Metanephros (tissue), 1 donor: ENCODE results near the gene MEIOB. TPM values are rescaled to one million over a fixed set of nuclear protein-coding genes. Genes with fewer than 3 reads are reported as not detected.

Source experiments
- total RNA-seq: library from RNA; depleted of rRNA; stranded (reverse); fragments of >200 nt; gene quantifications from one replicate; pipeline ENCODE4 v1.2.3, GENCODE V29; 2014

The MEIOB gene, protein sequence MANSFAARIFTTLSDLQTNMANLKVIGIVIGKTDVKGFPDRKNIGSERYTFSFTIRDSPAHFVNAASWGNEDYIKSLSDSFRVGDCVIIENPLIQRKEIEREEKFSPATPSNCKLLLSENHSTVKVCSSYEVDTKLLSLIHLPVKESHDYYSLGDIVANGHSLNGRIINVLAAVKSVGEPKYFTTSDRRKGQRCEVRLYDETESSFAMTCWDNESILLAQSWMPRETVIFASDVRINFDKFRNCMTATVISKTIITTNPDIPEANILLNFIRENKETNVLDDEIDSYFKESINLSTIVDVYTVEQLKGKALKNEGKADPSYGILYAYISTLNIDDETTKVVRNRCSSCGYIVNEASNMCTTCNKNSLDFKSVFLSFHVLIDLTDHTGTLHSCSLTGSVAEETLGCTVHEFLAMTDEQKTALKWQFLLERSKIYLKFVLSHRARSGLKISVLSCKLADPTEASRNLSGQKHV
- 0.29 TPM for total RNA-seq

DNA sequence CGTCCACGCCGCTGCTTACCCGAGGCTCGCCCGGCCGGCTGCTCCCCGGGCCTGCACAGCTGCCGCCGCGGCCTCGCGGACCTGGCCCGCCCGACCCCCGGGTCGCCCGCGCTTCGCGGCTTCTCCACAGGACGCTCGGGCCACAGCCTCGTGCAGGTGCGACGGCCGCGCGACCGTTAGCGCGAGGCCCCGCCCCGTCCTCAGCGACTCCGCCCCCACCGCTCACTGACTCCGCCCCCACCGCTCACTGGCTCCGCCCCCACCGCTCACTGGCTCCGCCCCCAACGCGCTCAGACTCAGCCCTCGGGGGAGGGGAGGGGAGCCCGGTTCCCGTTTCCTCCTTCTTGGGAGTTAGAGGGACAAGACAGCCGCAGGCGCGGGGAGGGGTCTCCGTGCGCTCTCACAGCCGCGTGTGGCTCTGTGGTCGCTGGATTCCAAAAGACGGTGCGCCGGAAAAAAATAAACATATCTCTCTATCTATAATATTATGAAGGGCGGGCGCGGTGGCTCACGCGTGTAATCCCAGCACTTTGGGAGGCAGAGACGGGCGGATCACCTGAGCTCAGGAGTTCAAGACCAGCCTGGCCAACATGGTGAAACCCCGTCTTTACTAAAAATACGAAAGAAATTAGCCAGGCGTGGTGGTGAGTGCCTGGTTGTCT, at the start of gene MEIOB:
Gene MEIOB, minus strand, starts transcription at position 191 of the 662 bp plus-strand sequence. CDS start 3,989 bp downstream, outside the sequence.

DNA sequence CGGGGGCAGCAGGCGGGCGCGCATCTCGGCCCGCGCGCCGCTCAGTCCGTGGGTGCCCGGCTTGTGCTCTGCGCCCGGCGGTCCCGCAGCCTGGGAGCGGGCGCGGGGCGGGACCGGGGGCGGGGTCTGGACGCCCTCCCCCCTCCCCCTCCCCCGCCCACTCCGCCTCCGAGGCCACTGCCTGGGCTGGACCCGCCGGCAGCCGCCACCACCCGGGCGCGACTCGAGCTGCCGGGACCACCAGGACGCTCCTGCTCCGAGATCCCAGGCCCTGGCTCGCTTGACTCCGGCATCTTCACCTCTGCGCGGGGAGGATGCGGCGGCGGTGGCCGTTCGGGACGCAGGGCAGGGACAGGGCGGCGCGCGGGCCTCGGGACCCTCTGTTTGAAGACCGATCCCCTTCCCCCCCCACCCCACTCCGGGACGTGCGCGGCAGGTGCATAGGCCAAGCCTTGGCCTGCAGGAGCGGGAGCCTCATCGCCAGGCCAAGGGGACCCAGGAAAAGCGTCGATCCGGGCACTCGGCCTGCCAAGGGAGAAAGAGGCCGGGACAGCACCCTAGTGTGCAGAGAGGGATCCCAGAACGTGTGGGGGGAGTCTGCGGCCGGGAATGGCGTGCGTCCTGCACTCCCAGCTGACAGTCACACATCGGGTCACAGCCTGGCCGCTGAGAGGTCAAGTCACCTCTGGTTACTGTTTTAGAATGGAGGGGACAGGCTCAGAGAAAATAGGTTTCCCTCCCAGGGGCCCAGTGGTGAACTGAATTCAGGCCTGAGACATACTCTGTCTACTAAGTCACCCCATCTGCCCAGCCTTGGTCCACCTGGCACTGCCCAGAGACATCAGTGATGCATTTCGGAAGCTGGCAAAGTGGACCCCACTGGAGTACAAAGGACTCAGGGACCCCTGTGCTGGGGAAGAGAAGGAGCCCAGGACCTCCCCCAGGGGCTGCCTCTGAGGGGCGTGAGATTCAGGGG, 46.7 kb upstream of the MEIOB start, which contains the start of gene HS3ST6:
Gene HS3ST6, minus strand, starts transcription at position 65 of the 976 bp plus-strand sequence. CDS start 92 bp downstream, outside the sequence.

DNA sequence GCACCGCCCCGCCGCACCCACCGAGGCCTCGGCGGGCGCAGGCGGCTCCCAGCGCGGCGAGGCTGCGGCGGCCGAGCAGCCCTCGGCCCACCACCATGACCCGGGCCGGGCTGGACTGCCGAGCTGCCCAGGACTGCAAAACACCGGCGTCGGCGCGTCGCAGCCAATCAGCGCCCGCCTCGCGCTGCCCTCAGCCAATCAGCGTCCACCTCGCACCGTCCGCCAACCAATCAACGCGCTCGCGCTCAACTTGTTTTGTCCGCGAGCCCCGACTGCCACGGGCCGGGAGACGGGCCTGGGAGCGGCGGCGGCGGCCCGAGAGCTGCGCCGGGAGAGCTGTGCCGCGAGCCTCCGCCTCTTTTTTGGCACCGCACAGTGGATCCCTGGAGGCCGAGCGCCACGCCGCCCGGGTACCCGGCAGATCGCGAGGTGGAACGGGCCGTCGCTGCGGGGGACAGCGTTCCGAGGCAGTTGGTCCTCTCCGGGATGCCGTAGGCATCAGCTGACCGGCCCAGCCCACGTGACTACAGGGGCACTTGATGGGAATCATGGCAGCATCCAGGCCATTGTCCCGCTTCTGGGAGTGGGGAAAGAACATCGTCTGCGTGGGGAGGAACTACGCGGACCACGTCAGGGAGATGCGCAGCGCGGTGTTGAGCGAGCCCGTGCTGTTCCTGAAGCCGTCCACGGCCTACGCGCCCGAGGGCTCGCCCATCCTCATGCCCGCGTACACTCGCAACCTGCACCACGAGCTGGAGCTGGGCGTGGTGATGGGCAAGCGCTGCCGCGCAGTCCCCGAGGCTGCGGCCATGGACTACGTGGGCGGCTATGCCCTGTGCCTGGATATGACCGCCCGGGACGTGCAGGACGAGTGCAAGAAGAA, 45.0 kb downstream of the MEIOB start, which contains the start of the genes FAHD1 and HAGH:
Gene FAHD1, plus strand, starts transcription at position 516 of the 883 bp plus-strand sequence. Its CDS starts 33 bp downstream, at position 549.
Gene HAGH, minus strand, starts transcription at position 135 of the 883 bp plus-strand sequence. Its CDS starts 38 bp downstream, at position 97.

DNA sequence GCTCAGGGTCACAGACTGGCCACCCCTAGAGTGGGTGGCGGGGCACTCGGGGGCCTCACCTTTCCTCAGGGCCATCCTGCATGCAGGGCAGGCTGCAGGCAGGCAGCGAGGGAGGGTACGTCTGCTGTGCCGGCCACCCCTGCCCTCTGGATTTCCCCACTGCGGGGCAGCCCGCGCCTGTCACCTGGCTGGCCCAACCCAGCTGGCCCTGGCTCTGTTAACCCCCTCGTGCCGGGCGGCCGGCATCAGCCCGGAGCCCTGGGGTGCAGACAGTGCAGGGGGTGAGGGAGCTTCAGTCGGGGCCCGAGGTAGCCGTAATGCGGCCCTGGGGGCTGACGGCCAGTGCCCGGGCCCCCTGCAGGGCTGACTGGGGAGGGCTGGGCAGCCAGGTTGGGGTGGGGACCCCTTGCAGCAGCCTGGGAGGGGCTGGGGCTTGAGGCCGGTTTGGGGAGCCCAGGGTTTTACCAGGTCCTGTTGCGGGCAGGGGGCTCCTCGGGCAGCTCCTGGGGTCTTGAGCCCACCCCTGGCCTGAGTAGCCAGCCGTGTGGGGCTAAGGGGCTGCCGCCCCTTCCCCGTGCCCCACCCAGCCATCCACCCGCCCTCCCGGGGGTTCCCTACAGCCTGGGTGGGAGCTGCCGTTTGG, 78.3 kb downstream of the MEIOB start, which contains the start of gene IGFALS:
Gene IGFALS, minus strand, starts transcription at position 128 of the 643 bp plus-strand sequence. Its CDS starts 53 bp downstream, at position 75.

Other genes starting within 250 kb of the MEIOB start
- 44.8 TPM for gene JPT2, start 193.9 kb downstream of the MEIOB start, total RNA-seq
- gene MAPK8IP3, start 166.0 kb downstream of the MEIOB start, total RNA-seq, result 65.9 TPM
- gene NME3, start 100.6 kb downstream of the MEIOB start, total RNA-seq, result 43.1 TPM
- 20.1 TPM for gene EME2, start 99.4 kb downstream of the MEIOB start, total RNA-seq
- gene MRPS34, start 99.0 kb downstream of the MEIOB start, total RNA-seq, result 63.4 TPM
- 78.3 TPM for gene SPSB3, start 89.6 kb downstream of the MEIOB start, total RNA-seq
- 70.1 TPM for gene NUBP2, start 89.2 kb downstream of the MEIOB start, total RNA-seq
- 7.0 TPM for gene IGFALS, start 78.5 kb downstream of the MEIOB start, total RNA-seq
- gene HAGH, start 45.3 kb downstream of the MEIOB start, total RNA-seq, result 73.6 TPM
- gene FAHD1, start 45.0 kb downstream of the MEIOB start, total RNA-seq, result 98.6 TPM
- gene HS3ST6, start 46.3 kb upstream of the MEIOB start, total RNA-seq, result 1.2 TPM
- 22.4 TPM for gene MSRB1, start 71.0 kb upstream of the MEIOB start, total RNA-seq
- gene RPL3L, start 82.5 kb upstream of the MEIOB start, total RNA-seq, result 33.3 TPM
- 130 TPM for gene NDUFB10, start 87.4 kb upstream of the MEIOB start, total RNA-seq
- gene RPS2, start 92.7 kb upstream of the MEIOB start, total RNA-seq, result 2,517 TPM
- not detected for gene RNF151, start 94.7 kb upstream of the MEIOB start, total RNA-seq
- 32.2 TPM for gene TBL3, start 99.9 kb upstream of the MEIOB start, total RNA-seq
- 0.47 TPM for gene NOXO1, start 109.3 kb upstream of the MEIOB start, total RNA-seq
- gene GFER, start 112.0 kb upstream of the MEIOB start, total RNA-seq, result 24.6 TPM
- 3.2 TPM for gene SYNGR3, start 117.8 kb upstream of the MEIOB start, total RNA-seq
- 20.9 TPM for gene ZNF598, start 137.7 kb upstream of the MEIOB start, total RNA-seq
- gene NPW, start 147.6 kb upstream of the MEIOB start, total RNA-seq, result 7.0 TPM
- gene NHERF2, start 154.7 kb upstream of the MEIOB start, total RNA-seq, result 109 TPM
- gene NTHL1, start 175.7 kb upstream of the MEIOB start, total RNA-seq, result 24.0 TPM
- 139 TPM for gene TSC2, start 175.8 kb upstream of the MEIOB start, total RNA-seq